Right ventricle myocardium superior (tissue), 1 donor: ENCODE results near the gene ZNF33B. TPM values are rescaled to one million over a fixed set of nuclear protein-coding genes. Genes with fewer than 3 reads are reported as not detected.
A peak's percentile ranks its signal among the peaks of the same experiment; 100 is the strongest.
"Not testable (repeated sequence)": the region's sequence is repeated elsewhere in the genome, so short reads cannot be mapped to it uniquely, and the experiment has no call there.

Experiments used
- ATAC-seq: fragments of 200-7000 bp; cut with Tn5 transposase; one replicate; pipeline ENCODE4 v1.9.1; 2020; ENCODE audit warnings: mild to moderate bottlenecking; ENCODE audit not compliant: poor library complexity
- DNase-seq: peaks from one replicate; pipeline ENCODE4 v3.0.0-alpha.2; 2020
- intact Hi-C: fragments of 100-400 bp; cut with DNase I; formaldehyde crosslinking; loops from one replicate; pipeline ENCODE4 v1.11.2; 2022
- total RNA-seq: library from RNA; stranded (reverse); fragmentation: NEBNext Ultra II Directional; extraction: Animal tissue kit (Norgen Biotek cat#: 25700); gene quantifications from one replicate; pipeline ENCODE4 v1.2.1, GENCODE V29; 2021
- donor health status: DM: no; HTN: yes; CAD: no; lungs with severe emphysema.

Gene ZNF33B
- total RNA-seq, 1 donor from 2014 or later, result 14.0 TPM

DNA sequence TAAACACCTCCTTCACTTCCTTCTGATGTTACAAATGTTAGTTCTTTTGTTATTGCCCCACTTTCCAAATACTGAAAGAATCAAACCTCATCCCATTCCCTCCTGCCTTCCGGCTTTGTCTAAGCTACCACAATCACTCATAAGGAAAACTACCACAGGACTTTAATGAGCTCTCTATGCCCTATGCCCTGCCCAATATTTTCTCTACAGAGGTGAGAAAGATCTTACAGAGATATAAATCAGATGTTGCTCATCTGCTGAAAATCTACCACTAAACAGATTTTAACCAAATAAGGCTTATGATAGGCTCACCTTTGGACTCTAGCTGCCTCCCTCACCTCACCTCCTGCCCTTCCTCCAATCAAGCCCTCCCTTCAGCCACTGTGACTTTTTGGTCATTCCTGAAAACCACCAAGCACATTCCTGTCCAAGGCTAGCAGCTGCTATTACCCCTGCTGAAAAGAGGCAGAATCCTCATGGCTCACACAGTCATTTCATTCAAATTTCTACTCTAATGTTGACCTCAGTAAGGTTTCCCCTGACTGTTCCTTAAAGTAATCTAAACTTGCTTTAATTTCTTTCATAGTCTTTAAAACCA, 7.7 kb downstream of the ZNF33B start:
- ATAC-seq (no peak), DNase-seq (no peak)
- intact Hi-C loops, result no loop called here

DNA sequence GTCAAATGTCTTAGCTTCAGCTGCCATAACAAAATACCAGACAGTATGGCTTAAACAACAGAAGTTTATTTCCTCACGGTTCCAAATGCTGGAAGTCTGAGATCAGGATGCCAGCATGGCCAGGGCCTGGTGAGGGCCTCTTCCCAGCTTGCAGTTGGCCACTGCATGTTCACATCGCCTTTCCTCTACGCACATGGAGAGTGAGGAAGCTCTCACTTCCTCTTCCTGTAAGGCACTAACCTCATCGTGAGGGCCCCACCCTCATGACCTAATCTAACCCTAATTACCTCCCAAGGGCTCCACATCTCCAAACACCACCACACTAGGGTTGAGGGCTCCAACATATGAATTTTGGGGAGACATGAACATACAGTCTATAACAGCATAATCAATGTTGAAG, 14.4 kb downstream of the ZNF33B start:
- intact Hi-C loops, result no loop called here
- DNase-seq, result no peak
- ATAC-seq, result no peak

DNA sequence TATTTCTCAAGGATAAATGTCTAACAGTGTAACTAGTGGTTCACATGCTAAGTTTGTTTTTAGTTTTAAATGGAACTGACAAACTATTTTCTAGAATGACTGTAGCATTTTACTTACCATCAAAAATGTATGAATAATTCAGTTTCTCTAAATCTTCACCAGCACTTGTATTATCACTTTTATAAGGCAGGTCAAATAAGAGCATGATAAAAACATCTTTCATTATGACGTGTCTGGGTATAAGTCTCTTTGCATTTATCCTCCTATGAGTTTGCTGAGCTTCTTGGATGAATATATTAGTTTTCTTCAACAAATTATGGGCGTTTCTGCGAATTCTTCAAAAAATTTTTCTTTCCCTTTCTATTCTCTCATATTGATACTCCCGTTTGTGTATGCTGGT, 19.9 kb downstream of the ZNF33B start:
- intact Hi-C loops, result no loop called here
- DNase-seq (no peak), ATAC-seq (no peak)

DNA sequence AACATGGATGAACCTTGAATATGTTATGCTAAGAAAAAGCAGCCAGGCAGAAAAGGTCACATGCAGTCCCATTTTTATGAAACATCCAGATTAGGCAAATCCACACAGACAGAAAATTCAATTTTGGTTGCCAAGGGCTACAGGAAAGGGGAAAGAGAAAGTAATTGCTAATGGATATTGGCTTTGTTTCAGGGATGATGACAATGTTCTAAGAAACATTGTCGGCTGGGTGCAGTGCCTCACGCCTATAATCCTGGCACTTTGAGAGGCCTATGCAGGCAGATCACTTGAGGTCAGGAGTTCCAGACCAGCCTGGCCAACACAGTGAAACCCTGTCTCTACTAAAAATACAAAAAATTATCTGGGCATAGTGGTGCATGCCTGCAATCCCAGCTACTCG, 23.0 kb downstream of the ZNF33B start:
- ATAC-seq (no peak), DNase-seq (no peak)
- intact Hi-C loops, result no loop called here

DNA sequence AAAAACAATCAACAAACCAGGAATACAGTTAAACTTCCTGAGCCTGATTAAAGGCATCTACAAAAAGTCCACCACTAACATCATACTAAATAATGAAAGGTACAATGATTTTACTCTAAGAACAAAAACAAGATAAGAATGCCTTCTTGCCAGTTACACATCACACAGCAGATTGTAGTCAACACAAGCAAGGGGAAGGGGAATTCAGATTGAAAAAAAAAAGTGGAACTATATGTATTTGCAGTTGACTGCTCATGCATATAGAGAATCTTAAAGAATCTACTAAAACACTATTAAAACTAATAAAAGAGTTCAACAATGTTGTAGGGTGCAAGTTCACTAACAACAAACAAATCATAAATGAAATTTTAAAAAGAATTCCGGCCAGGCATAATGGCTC, 28.5 kb downstream of the ZNF33B start:
- intact Hi-C loops, result no loop called here
- no peak for DNase-seq

DNA sequence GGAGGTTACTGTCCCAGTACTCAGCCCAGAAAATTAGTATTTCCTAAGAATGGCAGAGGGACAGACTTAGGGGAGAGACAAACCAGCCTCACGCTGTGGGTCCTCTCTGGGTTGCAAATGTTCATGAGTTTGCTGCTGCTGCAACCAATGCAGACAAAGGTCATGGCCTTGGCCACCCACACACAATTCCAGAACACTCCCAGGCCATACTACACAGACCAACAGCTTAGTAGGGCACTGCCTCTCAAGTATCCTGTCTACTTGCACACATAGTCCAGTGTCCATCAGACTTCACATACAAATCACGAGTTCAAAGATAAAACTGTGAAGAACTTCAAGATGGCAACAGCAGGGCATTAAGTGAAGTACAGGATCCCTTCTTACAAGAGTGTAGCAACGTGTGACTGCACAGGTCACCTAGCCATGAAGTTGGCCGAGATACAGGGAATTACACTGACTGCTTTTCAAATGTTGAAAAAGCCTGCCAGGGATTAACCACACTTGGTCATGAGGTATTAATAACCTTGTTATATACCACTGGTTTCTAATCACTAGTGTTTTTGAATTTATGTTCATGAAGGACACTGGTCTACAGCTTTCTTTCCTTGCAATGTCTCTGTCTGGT, 40.0 kb downstream of the ZNF33B start:
- DNase-seq (no peak), ATAC-seq (no peak)
- intact Hi-C loops, result no loop called here

More for the DNA sequence above, 28.5 kb downstream of the ZNF33B start:
- ATAC-seq, result no peak

DNA sequence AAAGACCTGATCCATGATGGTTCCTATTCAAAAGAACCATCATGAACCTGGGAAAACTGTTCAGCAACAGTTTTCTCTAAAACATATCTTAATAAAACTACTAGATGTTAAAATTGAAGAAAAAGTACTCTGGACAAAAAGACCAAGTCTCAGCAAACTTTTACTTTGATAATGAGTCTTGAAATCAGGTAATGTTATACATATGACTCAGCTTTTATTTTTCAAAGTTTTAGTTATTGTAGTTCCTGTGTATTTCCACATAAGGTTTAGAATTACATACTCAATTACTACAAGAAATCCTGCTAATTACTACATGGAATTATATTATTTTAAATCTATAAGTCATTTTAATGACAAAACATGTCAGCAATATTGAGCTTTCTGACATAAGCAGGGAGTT, 42.2 kb downstream of the ZNF33B start:
- intact Hi-C loops, result no loop called here
- DNase-seq (no peak), ATAC-seq (no peak)

DNA sequence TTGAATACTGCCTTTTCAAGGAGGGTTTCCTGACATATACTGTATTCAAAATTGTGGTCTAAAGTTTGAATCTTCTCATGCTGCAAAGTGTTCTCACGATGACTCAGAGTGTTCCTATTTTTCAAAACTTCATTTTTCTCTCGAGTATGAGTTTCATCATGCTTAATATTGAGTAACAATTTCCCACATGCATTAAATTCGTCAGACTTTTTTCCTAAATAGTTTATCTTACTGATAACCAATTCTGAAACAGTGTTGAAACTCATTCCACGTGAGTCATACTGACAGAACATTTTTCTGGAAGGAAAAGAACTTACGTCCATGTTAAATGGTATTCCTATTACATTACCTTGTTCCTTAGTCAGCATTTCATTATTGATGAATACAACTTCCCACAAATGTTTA, 44.1 kb downstream of the ZNF33B start:
- ATAC-seq (no peak), DNase-seq (no peak)
- intact Hi-C loops, result no loop called here

DNA sequence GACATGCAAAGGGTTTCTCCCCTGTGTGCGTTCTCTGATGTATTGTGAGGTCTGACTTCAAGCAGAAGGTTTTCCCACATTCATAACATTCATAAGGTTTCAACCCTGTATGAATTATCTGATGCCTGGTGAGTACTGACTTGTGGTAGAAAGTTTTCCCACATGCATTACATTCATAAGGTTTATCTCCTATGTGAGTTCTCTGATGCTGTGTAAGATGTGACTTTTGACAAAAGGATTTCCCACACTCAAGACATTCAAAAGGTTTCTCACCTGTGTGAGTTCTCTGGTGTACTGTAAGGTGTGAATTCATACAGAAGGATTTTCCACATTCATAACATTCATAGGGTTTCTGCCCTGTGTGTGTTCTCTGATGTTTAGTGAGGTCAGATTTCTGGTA, 45.1 kb downstream of the ZNF33B start:
- DNase-seq (no peak), ATAC-seq (no peak)
- intact Hi-C loops, result no loop called here

DNA sequence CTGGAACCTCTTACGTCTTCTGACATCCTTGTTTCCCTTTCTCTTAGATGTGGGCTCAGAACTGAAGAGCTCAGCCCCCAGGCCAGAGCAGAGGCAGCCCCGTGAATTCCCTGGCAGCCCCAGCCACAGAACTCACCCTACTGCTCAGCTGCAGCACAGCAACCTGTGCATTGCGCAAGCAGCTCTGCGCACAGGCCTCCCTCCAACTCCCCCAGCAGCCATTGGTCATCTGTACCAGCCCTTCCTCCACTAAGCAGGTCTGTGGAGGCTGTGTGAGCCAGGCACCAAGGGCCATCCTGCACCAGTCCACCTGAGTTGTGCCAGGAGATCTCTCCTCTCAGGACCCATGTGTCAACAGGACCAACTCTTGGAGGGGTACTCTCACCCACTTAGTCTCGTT, 54.5 kb downstream of the ZNF33B start:
- ATAC-seq (no peak), DNase-seq (no peak)
- intact Hi-C loops, result no loop called here

DNA sequence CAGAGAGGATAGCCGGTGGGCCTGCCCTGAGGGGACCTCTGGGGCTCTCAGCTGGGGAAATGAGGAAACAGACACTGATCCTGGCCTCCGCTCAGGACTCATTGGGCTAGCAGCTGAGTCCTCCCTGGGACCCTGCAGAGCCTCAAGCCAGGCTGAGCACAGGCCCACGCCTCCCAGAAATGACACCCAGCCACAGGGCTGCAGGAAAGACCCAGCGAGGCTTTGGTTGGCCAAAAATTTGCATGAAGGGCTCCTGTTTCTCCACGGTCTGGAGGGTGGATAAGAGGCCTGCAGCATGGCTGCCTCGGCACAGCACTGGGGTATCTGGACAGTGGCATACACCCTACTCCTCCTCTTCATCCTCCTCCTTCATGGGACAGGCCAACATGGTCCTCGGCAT, 60.4 kb downstream of the ZNF33B start:
- intact Hi-C loops, result no loop called here
- DNase-seq (no peak), ATAC-seq (no peak)

DNA sequence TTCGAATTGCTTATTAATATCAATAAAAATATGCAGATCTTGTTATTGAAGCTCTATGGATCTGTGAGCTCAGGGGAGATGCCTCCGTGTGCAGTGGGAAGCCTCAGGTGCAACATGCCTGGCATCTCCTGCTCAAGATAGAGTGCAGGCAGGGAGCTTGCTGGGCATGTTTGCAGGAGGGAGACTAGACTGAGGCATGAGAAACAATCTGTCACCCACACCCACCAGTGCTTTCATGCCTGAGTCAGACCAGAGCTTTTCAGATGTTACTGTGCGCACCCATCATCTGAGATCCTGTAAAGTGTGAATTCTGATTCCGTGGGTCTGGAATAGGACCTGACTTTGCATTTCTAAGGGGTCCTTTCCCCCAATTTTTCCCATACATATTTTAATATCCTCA, 62.0 kb downstream of the ZNF33B start:
- no peak for ATAC-seq
- no peak for DNase-seq
- intact Hi-C loops, result no loop called here

DNA sequence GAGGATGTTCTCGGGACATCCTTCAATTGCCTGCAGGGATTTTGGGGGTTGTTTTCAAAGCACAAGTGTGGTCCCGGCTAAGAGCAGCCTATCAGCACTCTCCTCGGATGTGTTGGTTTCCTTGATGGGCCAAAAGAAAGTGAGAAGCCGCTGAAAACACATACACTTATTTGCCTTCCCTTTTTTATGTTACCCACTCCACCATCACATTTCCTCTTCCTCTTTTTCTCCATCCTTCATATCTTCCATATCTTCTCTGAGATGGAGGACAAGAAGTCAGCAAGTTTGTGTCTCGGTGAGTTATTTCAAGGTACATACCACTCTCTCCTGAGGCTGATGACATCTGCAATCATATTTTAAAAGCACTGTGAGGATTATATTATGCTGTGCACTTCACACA, 64.0 kb downstream of the ZNF33B start:
- ATAC-seq (no peak), DNase-seq (no peak)
- intact Hi-C loops, result no loop called here

DNA sequence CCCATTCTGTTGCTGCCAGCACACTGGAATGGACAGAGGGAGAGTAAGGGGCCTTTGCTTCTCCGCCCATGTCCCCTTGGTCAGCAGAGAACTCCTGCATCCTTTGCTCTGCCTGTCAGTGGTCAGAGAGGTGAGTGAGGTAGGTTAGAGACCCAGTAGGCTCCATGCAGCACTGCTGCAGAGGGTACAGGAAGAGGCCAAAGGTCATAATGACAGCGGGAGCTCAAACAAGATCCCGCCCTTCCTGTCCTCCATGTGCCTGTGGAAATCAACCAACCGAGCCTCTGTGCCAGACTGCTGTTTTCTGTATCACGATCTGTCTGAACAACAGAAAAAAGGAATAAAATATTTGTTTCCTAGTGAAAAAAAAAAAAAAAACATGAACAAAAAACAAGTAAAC, 81.4 kb downstream of the ZNF33B start:
- DNase-seq, result no peak
- intact Hi-C loops, result no loop called here
- ATAC-seq, result no peak

DNA sequence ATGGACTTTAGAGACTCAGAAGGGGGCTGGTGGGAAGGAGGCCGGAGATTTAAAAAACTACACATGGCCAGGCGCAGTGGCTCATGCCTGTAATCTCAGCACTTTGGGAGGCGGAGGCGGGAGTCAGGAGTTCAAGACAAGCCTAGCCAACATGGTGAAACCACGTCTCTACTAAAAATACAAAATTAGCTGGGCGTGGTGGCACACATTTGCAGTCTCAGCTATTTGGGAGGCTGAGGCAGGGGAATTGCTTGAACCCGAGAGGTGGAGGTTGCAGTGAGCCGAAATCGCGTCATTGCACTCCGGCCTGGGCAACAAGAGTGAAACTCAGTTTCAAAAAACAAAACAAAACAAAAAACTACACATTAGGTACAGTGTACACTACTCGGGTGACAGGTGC, 84.8 kb downstream of the ZNF33B start:
- not testable (repeated sequence) for DNase-seq, ATAC-seq
- intact Hi-C loops, result loop anchor here (5.0 kb wide), 1 partner anchor 84 kb away; the partner anchor contains the start of gene ZNF33B

DNA sequence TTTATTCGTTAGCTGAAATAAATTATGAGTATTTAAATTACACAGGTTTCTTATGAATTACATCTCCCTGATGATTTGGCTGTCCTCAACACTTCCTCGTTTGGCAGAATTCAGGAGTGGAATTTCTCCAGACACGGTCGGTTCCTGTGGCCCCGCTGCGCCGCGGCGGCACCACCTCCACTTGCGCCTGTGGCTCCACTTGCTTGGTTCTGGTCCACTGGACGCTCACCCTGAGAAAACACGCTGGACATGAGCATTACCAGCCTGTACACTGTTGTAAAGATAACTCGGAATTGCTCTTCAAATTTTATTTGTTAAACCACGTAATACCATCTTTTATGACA, 85.3 kb downstream of the ZNF33B start:
- intact Hi-C loops, result loop anchor here (5.0 kb wide), 1 partner anchor 84 kb away; the partner anchor contains the start of gene ZNF33B
- peak; percentile 62 for ATAC-seq
- no peak for DNase-seq

DNA sequence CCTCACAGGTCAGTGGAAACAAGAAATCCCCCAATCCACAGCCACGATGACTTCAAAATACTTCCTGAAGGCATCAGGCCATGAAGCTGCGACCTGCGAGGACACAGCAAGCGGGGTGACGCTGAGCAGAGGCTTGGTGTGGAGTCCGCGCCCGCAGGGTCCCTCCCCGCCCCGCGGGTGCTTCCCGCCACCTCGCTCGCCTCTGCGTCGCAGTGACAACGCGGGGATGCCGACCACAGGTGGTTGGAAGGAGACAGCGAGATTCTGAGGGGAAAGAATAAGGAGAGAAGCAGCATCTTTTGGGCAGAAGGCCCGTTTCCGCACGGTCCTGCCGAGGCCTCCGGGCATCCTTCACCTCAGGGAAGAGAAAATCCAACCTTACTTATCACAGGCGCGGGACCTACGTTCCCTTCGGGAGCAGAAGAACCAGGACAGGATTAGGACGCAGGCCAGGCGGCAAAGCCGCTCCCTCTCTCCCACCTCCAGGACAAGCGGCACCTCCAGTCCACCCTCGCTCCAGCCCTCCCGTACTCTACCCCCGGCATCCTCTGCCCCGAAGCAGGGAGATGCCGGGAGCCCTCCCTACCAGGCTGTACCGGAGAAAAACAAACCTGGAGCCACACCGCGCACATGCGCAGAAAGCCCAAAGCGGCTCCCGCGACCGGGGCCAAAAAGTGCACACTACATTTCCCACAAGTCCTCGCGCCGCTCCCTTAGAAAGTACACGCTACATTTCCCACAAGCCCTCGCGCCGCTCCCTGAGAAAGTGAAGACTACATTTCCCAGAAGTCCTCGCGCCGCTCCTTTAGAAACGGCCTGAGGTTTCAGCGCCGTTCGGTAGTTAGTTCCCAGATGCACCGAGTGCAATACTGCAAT, 85.9 kb downstream of the ZNF33B start:
- intact Hi-C loops, result loop anchor here (5.0 kb wide), 1 partner anchor 85 kb away; the partner anchor contains the start of gene ZNF33B
- DNase-seq, result peak; percentile 98
- peak; percentile 100 for ATAC-seq

DNA sequence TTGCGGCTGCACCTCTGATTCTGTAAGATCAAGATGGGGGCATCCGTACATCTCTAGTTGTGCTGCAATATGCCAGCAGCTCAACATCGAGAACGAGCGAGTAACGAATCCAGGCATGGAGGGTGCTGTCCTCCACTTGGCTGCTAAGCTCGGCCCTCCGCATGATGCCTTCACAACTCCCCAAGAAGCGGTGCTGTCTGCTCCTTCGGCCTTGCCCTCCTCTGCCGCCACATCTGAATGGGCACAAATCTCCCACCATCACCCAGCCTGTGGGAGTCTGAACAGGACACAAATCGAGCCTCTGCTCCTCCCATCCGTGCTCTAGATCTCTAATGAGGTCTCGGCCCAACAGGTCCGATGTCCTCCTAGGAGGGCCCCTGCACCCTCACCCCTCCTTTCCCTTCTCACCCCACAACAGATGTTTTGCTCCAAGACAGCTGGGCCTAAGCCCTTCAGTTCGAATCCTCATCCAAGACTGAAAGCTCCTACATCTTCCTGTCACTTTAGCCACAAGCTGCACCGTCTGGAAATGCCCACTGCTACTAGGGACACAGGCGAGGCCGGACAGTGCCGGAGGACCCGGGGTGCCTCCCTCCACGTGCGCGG, 86.7 kb downstream of the ZNF33B start:
- intact Hi-C loops, result loop anchor here (5.0 kb wide), 1 partner anchor 86 kb away; the partner anchor contains the start of gene ZNF33B
- DNase-seq (no peak), ATAC-seq (peak; percentile 1)

DNA sequence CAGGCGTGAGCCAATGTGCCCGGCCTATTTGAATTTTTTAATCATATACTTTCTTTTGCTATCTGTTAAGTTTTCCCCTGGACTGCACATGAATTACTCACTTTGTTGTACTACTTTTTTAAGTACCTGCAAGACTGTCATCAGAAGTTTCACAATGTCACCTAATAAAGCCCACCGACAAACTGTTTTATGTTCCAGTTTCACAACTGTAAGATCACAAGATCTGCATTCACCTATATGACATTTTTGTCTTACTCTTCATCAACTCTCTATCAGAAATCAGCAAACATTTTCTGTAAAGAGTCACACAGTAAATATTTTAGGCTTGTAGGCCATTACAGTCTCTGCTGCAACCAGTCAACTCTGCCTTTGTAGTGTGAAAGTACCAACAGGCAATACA, 88.5 kb downstream of the ZNF33B start:
- DNase-seq, result no peak
- intact Hi-C loops, result loop anchor here (5.0 kb wide), 1 partner anchor 87 kb away; the partner anchor contains the start of gene ZNF33B
- ATAC-seq, result no peak
